GM23338 (cell line): Measurements from ENCODE around the gene KRTAP17-1.

Source experiments
- CTCF ChIP-seq, 2 experiments: fragments of 200-600 bp in 1 of 2; sonication (generic) in 1 of 2; conservative IDR thresholded peaks; 2 replicates each; pipeline versions ENCODE4 v1.5.1 to v1.6.1; 2016 to 2017; ENCODE audit warnings: antibody characterized with exemption in 2 of 2, low read depth in 2 of 2, mild to moderate bottlenecking in 2 of 2, moderate library complexity in 1 of 2
- EZH2 ChIP-seq: fragments of 200-600 bp; sonication (generic); IDR thresholded peaks from one replicate; pipeline ENCODE4 v1.8.0; 2017; ENCODE audit warnings: antibody characterized with exemption, mild to moderate bottlenecking, low read depth; ENCODE audit not compliant: unreplicated experiment
- EZH2phosphoT487 ChIP-seq: fragments of 200-600 bp; sonication (generic); IDR thresholded peaks from one replicate; pipeline ENCODE4 v1.8.1; 2018; ENCODE audit warnings: antibody characterized with exemption; ENCODE audit not compliant: unreplicated experiment
- JUNB ChIP-seq: IDR thresholded peaks from one replicate; pipeline ENCODE4 v1.6.1; 2016; ENCODE audit warnings: antibody characterized with exemption; ENCODE audit not compliant: unreplicated experiment
- POLR2AphosphoS5 ChIP-seq: IDR thresholded peaks from 2 replicates; pipeline ENCODE4 v1.6.1; 2016; ENCODE audit warnings: antibody characterized with exemption, low read depth
- ZNF331 ChIP-seq: fragments of 250-450 bp; sonication (Bioruptor Pico); IDR thresholded peaks from 2 replicates; pipeline ENCODE4 v1.5.0; 2020; ENCODE audit warnings: low read depth, mild to moderate bottlenecking, moderate library complexity

- TF ChIP-seq CTCF (conservative IDR thresholded peaks at IDR 0.05; ENCODE audit: low read depth in 2 of 2) (no peak), ZNF331 (no peak), POLR2AphosphoS5 (no peak), EZH2phosphoT487 (no peak), EZH2 (no peak), JUNB (no peak)
These were observed 12.5 kb downstream of the KRTAP17-1 start for GRCh38 chr17:41302981-41303380.
